Stimulated activated CD4-positive, alpha-beta T cell treated with anti-CD3 and anti-CD28 coated beads, Interleukin-2, amount 100 ng/mL, for 48 hours (primary cell): ENCODE results near the gene RBM38.
"Not testable (repeated sequence)": the region's sequence is repeated elsewhere in the genome, so short reads cannot be mapped to it uniquely, and the experiment has no call there.

ENCODE experiments used
- DNase-seq, 2 donors: peaks; one replicate each; pipeline ENCODE4 v3.0.0-alpha.2; 2020

The RBM38 gene

GRCh38 chr20:57390604-57391438, at the start of gene RBM38:
RBM38 (plus strand) TSS chr20:57391396; CDS start chr20:57391582, 186 bp downstream.
- peak; percentile 74 to 79 for DNase-seq

- DNase-seq = no peak
These were observed 49.5 kb upstream of the RBM38 start for GRCh38 chr20:57341663-57342062.

- no peak for DNase-seq
These were observed 48.4 kb upstream of the RBM38 start for GRCh38 chr20:57342829-57343228.

GRCh38 chr20:57346477-57346876, 44.7 kb upstream of the RBM38 start:
- peak; percentile 68 to 69 for DNase-seq

GRCh38 chr20:57347393-57347792, 43.8 kb upstream of the RBM38 start:
- no peak for DNase-seq

- DNase-seq = not testable (repeated sequence)
These were observed 42.8 kb upstream of the RBM38 start for GRCh38 chr20:57348200-57348921.

- not testable (repeated sequence) for DNase-seq
These were observed 42.1 kb upstream of the RBM38 start for GRCh38 chr20:57348922-57349574.

- DNase-seq = no peak
These were observed 41.0 kb upstream of the RBM38 start for GRCh38 chr20:57350081-57350710.

GRCh38 chr20:57350726-57351041, 40.5 kb upstream of the RBM38 start:
- DNase-seq = not testable (repeated sequence)

GRCh38 chr20:57351042-57351783, 40.0 kb upstream of the RBM38 start, which contains the start of gene RAE1:
RAE1 (plus strand) TSS chr20:57351255; CDS start chr20:57354039, 2,784 bp downstream.
- peak; percentile 80 to 85 for DNase-seq

GRCh38 chr20:57352305-57352704, 38.9 kb upstream of the RBM38 start:
- DNase-seq = no peak

- no peak for DNase-seq
These were observed 37.8 kb upstream of the RBM38 start for GRCh38 chr20:57353351-57353750.

- DNase-seq = no peak
These were observed 29.7 kb upstream of the RBM38 start for GRCh38 chr20:57361517-57361916.

- DNase-seq = no peak
These were observed 26.7 kb upstream of the RBM38 start for GRCh38 chr20:57364451-57364850.

- no peak for DNase-seq
These were observed 21.6 kb upstream of the RBM38 start for GRCh38 chr20:57369596-57369995.

GRCh38 chr20:57370316-57370715, 20.9 kb upstream of the RBM38 start:
- DNase-seq = no peak

- DNase-seq = no peak
These were observed 19.8 kb upstream of the RBM38 start for GRCh38 chr20:57371363-57371762.

GRCh38 chr20:57372157-57372556, 19.0 kb upstream of the RBM38 start:
- DNase-seq = no peak

GRCh38 chr20:57372581-57373350, 18.4 kb upstream of the RBM38 start:
- no peak for DNase-seq

- DNase-seq = no peak
These were observed 16.8 kb upstream of the RBM38 start for GRCh38 chr20:57374343-57374930.
